A673 (cell line): ENCODE data around the gene MYL6B. TPM values are rescaled to one million over a fixed set of nuclear protein-coding genes. Genes with fewer than 3 reads are reported as not detected.

Experiments used
- BruUV-seq: library from RNA; stranded (reverse); fragments of 400-500 nt; replicated peaks from 2 replicates; lab custom pipeline; 2021; lab: Mats Ljungman, UMichigan
- CTCF ChIA-PET: fragments of 300-600 bp; sonication (Branson Sonifier 250); formaldehyde crosslinking; loops from one replicate; lab custom pipeline; 2022; ENCODE audit warnings: antibody characterized with exemption; lab: Charles Lee
- POLR2A ChIA-PET: fragments of 300-600 bp; sonication (Branson Sonifier 250); formaldehyde crosslinking; loops from one replicate; lab custom pipeline; 2022; ENCODE audit warnings: antibody characterized with exemption; ENCODE audit not compliant: low non-redundant PET; lab: Charles Lee
- DNase-seq: peaks from one replicate; pipeline ENCODE4 v3.0.0-alpha.2; 2015; ENCODE audit warnings: low spot score
- H3K27ac ChIP-seq: fragments of 200-600 bp; sonication (generic); 2 replicates; pipeline ENCODE4 v1.5.1; 2016; ENCODE audit warnings: mixed run types, low read depth, mild to moderate bottlenecking, mixed read lengths, antibody characterized with exemption, low read length; ENCODE audit not compliant: poor library complexity, severe bottlenecking
- H3K27me3 ChIP-seq: fragments of 200-600 bp; sonication (generic); replicated peaks from 2 replicates; pipeline ENCODE4 v1.6.1; 2017; ENCODE audit warnings: mixed run types, low read depth, mild to moderate bottlenecking, mixed read lengths, antibody characterized with exemption, low read length; ENCODE audit not compliant: insufficient read depth, poor library complexity
- H3K36me3 ChIP-seq: fragments of 200-600 bp; sonication (generic); 2 replicates; pipeline ENCODE4 v1.6.1; 2016; ENCODE audit warnings: mixed run types, mild to moderate bottlenecking, mixed read lengths, antibody characterized with exemption, low read length; ENCODE audit not compliant: insufficient read depth, poor library complexity, severe bottlenecking
- H3K4me1 ChIP-seq: fragments of 200-600 bp; sonication (generic); 2 replicates; pipeline ENCODE4 v1.6.1; 2017; ENCODE audit warnings: mixed run types, mild to moderate bottlenecking, mixed read lengths, antibody characterized with exemption, low read length; ENCODE audit not compliant: insufficient read depth, poor library complexity, severe bottlenecking
- H3K4me3 ChIP-seq: fragments of 200-600 bp; sonication (generic); 2 replicates; pipeline ENCODE4 v1.5.1; 2016; ENCODE audit warnings: low read depth, mixed run types, mild to moderate bottlenecking, mixed read lengths, low read length; ENCODE audit not compliant: poor library complexity, severe bottlenecking
- H3K9me3 ChIP-seq: fragments of 200-600 bp; sonication (generic); 2 replicates; pipeline ENCODE4 v1.6.1; 2016; ENCODE audit warnings: mixed run types, low read depth, mild to moderate bottlenecking, mixed read lengths, antibody characterized with exemption, low read length; ENCODE audit not compliant: poor library complexity, severe bottlenecking
- CTCF ChIP-seq: fragments of 300-800, 200-600 bp; sonication (generic); conservative IDR thresholded peaks from 2 replicates; pipeline ENCODE4 v1.5.1; 2017; ENCODE audit warnings: low read depth, mild to moderate bottlenecking, antibody characterized with exemption, low read length, moderate library complexity, mixed read lengths
- EZH2 ChIP-seq: fragments of 200-600 bp; sonication (generic); IDR thresholded peaks from 2 replicates; pipeline ENCODE4 v1.6.1; 2017; ENCODE audit warnings: borderline replicate concordance, low read depth, mild to moderate bottlenecking, mixed read lengths, antibody characterized with exemption, low read length; ENCODE audit not compliant: poor library complexity, severe bottlenecking
- intact Hi-C: fragments of 100-400 bp; cut with micrococcal nuclease; formaldehyde crosslinking; loops from one replicate; pipeline ENCODE4 v1.10.0; 2022; ENCODE audit not compliant: unreplicated experiment
- total RNA-seq: library from RNA; stranded (reverse); gene quantifications from 2 replicates; pipeline ENCODE4 v1.2.3, GENCODE V29; 2021

Gene MYL6B
- total RNA-seq, 1 experiment from 2014 or later, result 180 TPM

- Histone ChIP-seq H3K27me3 (no peaks in the 10 kb centered on the region), H3K9me3 (no peaks in the 10 kb centered on the region), H3K4me1 (peaks cover 29% of the 10 kb centered on the region), H3K4me3 (no peak overlapping the region), H3K36me3 (peaks cover 75% of the 10 kb centered on the region), H3K27ac (peak overlapping the region; percentile 56)
- BruUV-seq, result TSS peak; percentile 64
- DNase-seq, result peak; percentile 63
- no peak for TF ChIP-seq CTCF
- TF ChIP-seq EZH2, result no peak
- CTCF ChIA-PET, result interaction anchor here (0.7 kb wide), 1 partner anchor 77 kb away, joined by 4 read pairs; no protein-coding TSS in a partner anchor
- POLR2A ChIA-PET, result interaction anchor here (0.6 to 0.8 kb wide), 4 partner anchors 11 to 90 kb away, joined by 3 to 6 read pairs (median 4); partner anchors contain the start of gene SMARCC2
- intact Hi-C loops, result no loop called here
Measured at GRCh38 chr12:56162468-56163290, 10.3 kb downstream of the MYL6B start.

GRCh38 chr12:56163533-56164344 is 11.4 kb downstream of the MYL6B start:
- H3K36me3 ChIP-seq, result peaks cover 80% of the 10 kb centered on the region
- TF ChIP-seq CTCF (no peak), EZH2 (no peak)
- DNase-seq, result no peak
- CTCF ChIA-PET, result no interaction called here
- POLR2A ChIA-PET, result no interaction called here
- no TSS peak for BruUV-seq
- H3K27ac ChIP-seq, result peak overlapping the region; percentile 56
- H3K9me3 ChIP-seq, result no peaks in the 10 kb centered on the region
- H3K27me3 ChIP-seq, result no peaks in the 10 kb centered on the region
- intact Hi-C loops, result no loop called here
- no peak overlapping the region for H3K4me3 ChIP-seq
- H3K4me1 ChIP-seq, result peaks cover 29% of the 10 kb centered on the region

- H3K36me3 ChIP-seq, result peaks cover 82% of the 10 kb centered on the region
- H3K27ac ChIP-seq, result no peak overlapping the region
- no peak overlapping the region for H3K4me3 ChIP-seq
- no peak for TF ChIP-seq EZH2
- no peaks in the 10 kb centered on the region for H3K9me3 ChIP-seq
- no peak for DNase-seq
- H3K27me3 ChIP-seq, result no peaks in the 10 kb centered on the region
- intact Hi-C loops, result no loop called here
- peaks cover 29% of the 10 kb centered on the region for H3K4me1 ChIP-seq
- ChIA-PET CTCF (no interaction called here), POLR2A (no interaction called here)
- no TSS peak for BruUV-seq
Measured at GRCh38 chr12:56164345-56164729, 11.9 kb downstream of the MYL6B start.
